Right ventricle myocardium inferior (tissue), 1 donor: ENCODE measurements around the gene MYB. TPM values are rescaled to one million over a fixed set of nuclear protein-coding genes. Genes with fewer than 3 reads are reported as not detected.

Source experiments
- ATAC-seq: fragments of 200-7000 bp; cut with Tn5 transposase; one replicate; pipeline ENCODE4 v1.9.1; 2020; ENCODE audit warnings: mild to moderate bottlenecking, moderate library complexity
- DNase-seq: peaks from one replicate; pipeline ENCODE4 v3.0.0; 2021; ENCODE audit errors: missing footprints
- intact Hi-C: fragments of 100-400 bp; cut with DNase I; formaldehyde crosslinking; loops from one replicate; pipeline ENCODE4 v1.11.0; 2022
- total RNA-seq: library from RNA; stranded (reverse); fragmentation: NEBNext Ultra II Directional; extraction: Animal tissue kit (Norgen Biotek cat#: 25700); gene quantifications from one replicate; pipeline ENCODE4 v1.2.1, GENCODE V29; 2021
- donor health status: DM: no; HTN: yes; CAD: no; lungs with severe emphysema.

MYB gene
- total RNA-seq, 1 donor from 2014 or later: 0.27 TPM

GRCh38 chr6:135210632-135211305 is 29.7 kb downstream of the MYB start:
- no peak for DNase-seq
- intact Hi-C loops: no loop called here
- no peak for ATAC-seq

- intact Hi-C loops: no loop called here
- DNase-seq: no peak
- ATAC-seq: no peak
Measured at GRCh38 chr6:135211306-135211702, 30.2 kb downstream of the MYB start.

- no peak for ATAC-seq
- DNase-seq: no peak
Measured at GRCh38 chr6:135212020-135212806, 31.1 kb downstream of the MYB start.

GRCh38 chr6:135212935-135213334 is 31.8 kb downstream of the MYB start:
- ATAC-seq (no peak), DNase-seq (no peak)
- intact Hi-C loops: no loop called here

More at GRCh38 chr6:135212020-135212806, 31.1 kb downstream of the MYB start:
- intact Hi-C loops: no loop called here

GRCh38 chr6:135213616-135214015 is 32.5 kb downstream of the MYB start:
- intact Hi-C loops: no loop called here
- ATAC-seq (no peak), DNase-seq (no peak)

- ATAC-seq: no peak
- intact Hi-C loops: no loop called here
- no peak for DNase-seq
Measured at GRCh38 chr6:135215160-135215559, 34.1 kb downstream of the MYB start.

- intact Hi-C loops: no loop called here
- no peak for ATAC-seq
Measured at GRCh38 chr6:135215563-135215962, 34.5 kb downstream of the MYB start.

GRCh38 chr6:135217663-135218062 is 36.6 kb downstream of the MYB start:
- intact Hi-C loops: no loop called here
- no peak for ATAC-seq
- no peak for DNase-seq

More at GRCh38 chr6:135215563-135215962, 34.5 kb downstream of the MYB start:
- no peak for DNase-seq

GRCh38 chr6:135219346-135219745 is 38.2 kb downstream of the MYB start:
- intact Hi-C loops: no loop called here
- ATAC-seq: no peak
- no peak for DNase-seq

- intact Hi-C loops: no loop called here
- no peak for ATAC-seq
- DNase-seq: no peak
Measured at GRCh38 chr6:135221042-135221441, 39.9 kb downstream of the MYB start.

GRCh38 chr6:135221505-135221904 is 40.4 kb downstream of the MYB start:
- DNase-seq: no peak
- ATAC-seq: no peak
- intact Hi-C loops: no loop called here

- intact Hi-C loops: no loop called here
- DNase-seq (no peak), ATAC-seq (no peak)
Measured at GRCh38 chr6:135222623-135223022, 41.5 kb downstream of the MYB start.

- ATAC-seq (no peak), DNase-seq (no peak)
- intact Hi-C loops: no loop called here
Measured at GRCh38 chr6:135224037-135224647, 43.0 kb downstream of the MYB start.

- DNase-seq (no peak), ATAC-seq (no peak)
- intact Hi-C loops: no loop called here
Measured at GRCh38 chr6:135225911-135226310, 44.8 kb downstream of the MYB start.

GRCh38 chr6:135226537-135226936 is 45.4 kb downstream of the MYB start:
- ATAC-seq (no peak), DNase-seq (no peak)
- intact Hi-C loops: no loop called here

- intact Hi-C loops: no loop called here
- ATAC-seq: no peak
- no peak for DNase-seq
Measured at GRCh38 chr6:135227349-135227748, 46.2 kb downstream of the MYB start.

GRCh38 chr6:135227758-135228157 is 46.6 kb downstream of the MYB start:
- intact Hi-C loops: no loop called here
- DNase-seq (no peak), ATAC-seq (no peak)

- intact Hi-C loops: no loop called here
- no peak for ATAC-seq
Measured at GRCh38 chr6:135228486-135228885, 47.4 kb downstream of the MYB start.

GRCh38 chr6:135229996-135230395 is 48.9 kb downstream of the MYB start:
- ATAC-seq: no peak
- no peak for DNase-seq
- intact Hi-C loops: no loop called here

More at GRCh38 chr6:135228486-135228885, 47.4 kb downstream of the MYB start:
- DNase-seq: no peak
